LNCaP clone FGC (cell line): ENCODE data around the gene TP73.

Experiments
- DNase-seq: peaks from one replicate; pipeline ENCODE4 v3.0.0-alpha.2; 2011; ENCODE audit warnings: low read depth
- H3K4me3 ChIP-seq: 2 replicates; pipeline ENCODE4 v1.5.1; 2011; ENCODE audit warnings: mild to moderate bottlenecking, low read depth, low read length, control low read depth
- CTCF ChIP-seq: IDR thresholded peaks from 2 replicates; pipeline ENCODE4 v1.5.1; 2012; ENCODE audit warnings: mild to moderate bottlenecking; ENCODE audit not compliant: control insufficient read depth, insufficient read depth; ENCODE audit errors: extremely low read depth

The TP73 gene

GRCh38 chr1:3651930-3652547 lies at the start of gene TP73:
Gene TP73, plus strand, starts transcription at chr1:3652516. Its CDS starts 29,850 bp downstream, at chr1:3682366.
- 0 out of 2 replicates have a peak within 1 kb of the TSS, but pooled peaks have one; percentile 21 for H3K4me3 ChIP-seq
- no peak for DNase-seq
- no peak for TF ChIP-seq CTCF

- TF ChIP-seq CTCF = no peak
- H3K4me3 ChIP-seq = no peak overlapping the region
- no peak for DNase-seq
Measured at GRCh38 chr1:3603156-3603555, 49.2 kb upstream of the TP73 start.

- H3K4me3 ChIP-seq = no peak overlapping the region
- DNase-seq = no peak
- TF ChIP-seq CTCF = no peak
Measured at GRCh38 chr1:3603571-3604467, 48.5 kb upstream of the TP73 start.

- TF ChIP-seq CTCF = no peak
- DNase-seq = no peak
- H3K4me3 ChIP-seq = no peak overlapping the region
Measured at GRCh38 chr1:3604468-3604974, 47.8 kb upstream of the TP73 start.

- no peak overlapping the region for H3K4me3 ChIP-seq
- no peak for DNase-seq
- no peak for TF ChIP-seq CTCF
Measured at GRCh38 chr1:3604997-3605823, 47.1 kb upstream of the TP73 start.

GRCh38 chr1:3606779-3607702 lies 45.3 kb upstream of the TP73 start:
- TF ChIP-seq CTCF = no peak
- DNase-seq = no peak
- H3K4me3 ChIP-seq = no peak overlapping the region
